Muscle of arm (tissue), 12 donors: Measurements from ENCODE around the gene OSBPL5. TPM values are rescaled to one million over a fixed set of nuclear protein-coding genes. Genes with fewer than 3 reads are reported as not detected.
"Not testable (repeated sequence)": the region's sequence is repeated elsewhere in the genome, so short reads cannot be mapped to it uniquely, and the experiment has no call there.

Source experiments
- DNase-seq: peaks from one replicate; pipeline ENCODE4 v3.0.0-alpha.2; 2013
- polyA plus RNA-seq, 12 donors: library from polyadenylated mRNA; unstranded; fragments of 120-200 nt; gene quantifications; one replicate each; pipeline ENCODE4 v1.2.1, GENCODE V29; 2013; ENCODE audit not compliant: insufficient read length in 12 of 12

The OSBPL5 gene
- polyA plus RNA-seq, 12 donors = 9.7 to 46.6 (median 13.4) TPM; not detected in 1

DNA sequence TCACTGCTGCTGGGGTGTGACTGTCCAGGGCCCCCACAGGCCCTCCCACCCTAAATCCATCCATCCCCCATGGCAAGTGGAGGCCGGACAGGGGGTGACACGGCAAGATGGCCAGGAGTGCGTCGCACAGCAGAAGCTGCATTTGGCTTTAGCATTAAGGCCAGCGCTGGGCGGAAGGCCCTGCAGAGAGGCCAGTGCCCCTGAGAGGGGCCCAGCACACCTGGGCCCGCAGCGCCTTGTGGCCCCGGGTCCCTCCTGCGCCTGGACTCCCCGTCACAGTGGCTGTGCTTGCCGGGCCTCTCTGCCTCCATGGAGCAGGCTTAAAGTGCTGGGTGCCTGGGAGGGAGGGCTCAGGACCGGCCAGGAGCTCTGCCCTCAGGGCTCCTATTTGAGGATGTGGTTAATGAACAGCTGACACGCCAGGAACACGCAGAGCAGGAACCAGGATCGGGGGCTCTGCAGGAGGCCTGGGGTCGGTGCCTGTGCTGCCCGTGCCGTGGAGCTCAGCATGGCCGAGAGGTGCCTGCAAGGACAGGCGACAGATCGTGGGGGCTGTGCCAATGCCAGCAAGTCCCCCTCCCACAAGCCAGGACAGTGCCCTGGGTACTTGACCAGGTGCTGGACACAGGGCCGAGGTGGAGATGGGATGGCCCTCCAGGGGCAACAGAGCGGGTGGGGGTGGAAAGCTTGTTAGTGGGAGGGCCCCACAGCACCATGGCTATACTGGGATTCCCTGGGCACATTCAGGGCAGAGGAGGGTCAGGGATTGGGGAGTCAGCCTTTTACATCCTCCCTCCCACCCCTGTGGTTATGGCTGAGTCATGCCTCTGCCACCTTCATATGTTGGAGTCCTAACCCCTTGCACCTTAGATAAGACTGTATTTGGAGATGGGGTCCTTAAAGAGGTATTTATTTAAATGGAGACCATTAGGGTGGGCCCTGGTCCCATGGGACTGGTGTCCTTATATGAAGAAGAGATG lies 77.0 kb downstream of the OSBPL5 start:
- no peak for DNase-seq

DNA sequence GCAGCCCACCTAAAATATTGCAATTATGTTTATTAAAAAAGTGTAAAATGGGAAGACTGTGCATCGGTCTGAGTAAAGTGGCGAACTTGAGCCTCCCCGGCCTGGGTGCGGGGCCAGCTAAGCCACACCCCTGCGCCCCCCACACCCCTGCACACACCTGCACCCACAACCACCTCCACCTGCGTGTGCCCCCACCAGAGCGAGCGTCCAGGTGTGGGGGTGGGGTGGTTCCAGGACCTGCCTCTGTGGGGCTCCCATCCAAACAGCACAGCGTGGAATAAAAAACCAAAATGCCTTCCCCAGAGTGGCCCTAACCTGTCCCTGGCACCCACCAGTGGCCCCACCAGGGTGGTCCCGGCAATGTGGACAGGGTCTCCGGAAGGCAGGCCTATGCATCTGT lies 77.7 kb downstream of the OSBPL5 start:
- DNase-seq = no peak

DNA sequence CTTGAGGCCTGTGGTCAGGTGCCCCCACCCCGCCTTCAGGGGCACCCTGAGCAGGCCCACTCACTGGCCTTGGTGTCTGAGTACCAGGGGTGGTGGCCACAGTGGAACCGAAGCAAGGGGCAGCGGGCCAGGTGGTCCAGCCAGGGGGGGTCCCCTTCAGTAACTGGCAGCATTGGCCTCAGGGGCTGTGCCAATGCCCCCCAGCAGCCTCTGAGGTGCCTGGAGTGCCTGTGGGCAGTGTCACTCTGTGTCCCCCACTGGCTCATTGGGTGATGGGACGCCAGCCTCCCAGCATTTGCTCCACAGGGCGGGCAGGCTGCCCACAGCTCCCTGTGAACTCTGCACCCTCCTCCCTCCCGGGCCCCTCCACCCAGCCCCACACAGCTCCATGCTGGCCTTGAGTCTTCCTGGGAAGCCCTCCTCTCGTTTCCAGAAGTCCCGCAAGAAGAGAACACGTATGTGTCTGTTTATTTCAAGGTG lies 78.4 kb downstream of the OSBPL5 start:
- DNase-seq = no peak

DNA sequence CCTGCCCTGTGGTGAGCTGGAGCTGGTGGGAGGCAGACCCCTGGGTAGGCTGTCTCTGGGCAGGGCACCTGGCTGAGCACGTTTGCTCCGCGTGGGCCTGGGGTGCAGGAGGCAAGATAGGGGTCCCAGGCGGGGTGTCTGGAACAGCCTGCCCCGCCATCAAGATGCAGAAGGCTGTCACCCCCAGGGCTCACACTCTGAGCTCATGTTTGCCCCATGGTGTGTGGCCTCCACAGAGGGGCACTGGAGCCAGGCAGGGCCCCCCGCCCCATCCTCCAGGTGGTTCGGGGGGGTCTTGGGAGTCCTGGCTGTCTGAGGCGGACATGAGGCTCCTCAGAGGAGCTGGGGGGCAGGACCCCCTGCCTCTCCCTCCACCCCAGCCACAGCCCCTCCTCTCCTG lies 79.0 kb downstream of the OSBPL5 start:
- DNase-seq = no peak

DNA sequence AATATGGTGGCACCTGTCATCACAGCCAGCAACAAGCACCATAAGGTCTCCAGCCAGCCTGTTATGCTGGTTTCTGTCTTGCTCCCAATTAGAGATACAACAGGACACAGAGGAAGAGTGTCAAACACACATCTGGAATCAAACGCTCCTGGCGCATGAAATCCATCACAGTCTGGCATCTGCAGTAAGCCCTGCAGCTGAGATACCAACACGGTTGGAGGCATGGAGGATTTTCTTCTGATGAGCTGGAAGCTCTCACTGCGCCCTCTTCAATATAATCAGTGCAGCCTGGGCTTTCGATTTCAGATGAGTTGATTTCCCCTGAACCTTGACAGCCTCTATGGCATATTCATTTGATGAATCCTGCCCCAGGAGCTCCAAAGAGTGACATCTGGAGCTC lies 80.1 kb downstream of the OSBPL5 start:
- no peak for DNase-seq

DNA sequence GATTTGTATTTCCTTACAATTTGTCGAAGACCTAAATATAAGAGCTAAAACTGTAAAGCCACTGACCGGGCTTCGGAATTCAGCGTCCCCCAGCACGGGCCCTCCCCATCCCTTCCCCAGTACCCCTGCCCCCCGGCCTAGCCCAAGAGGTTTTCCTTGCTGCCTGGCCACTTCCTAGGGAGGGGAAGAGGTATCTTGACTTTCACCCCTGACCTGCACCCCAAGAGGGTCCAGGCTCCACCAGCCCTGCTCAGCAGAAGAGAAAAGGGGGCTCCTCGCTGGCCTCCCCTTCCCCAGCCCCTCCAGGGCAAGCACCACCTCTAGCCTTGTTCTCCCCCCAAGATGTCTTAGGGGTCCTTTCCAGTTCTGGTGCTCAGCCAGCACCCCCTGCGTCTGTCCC lies 81.8 kb downstream of the OSBPL5 start:
- no peak for DNase-seq

DNA sequence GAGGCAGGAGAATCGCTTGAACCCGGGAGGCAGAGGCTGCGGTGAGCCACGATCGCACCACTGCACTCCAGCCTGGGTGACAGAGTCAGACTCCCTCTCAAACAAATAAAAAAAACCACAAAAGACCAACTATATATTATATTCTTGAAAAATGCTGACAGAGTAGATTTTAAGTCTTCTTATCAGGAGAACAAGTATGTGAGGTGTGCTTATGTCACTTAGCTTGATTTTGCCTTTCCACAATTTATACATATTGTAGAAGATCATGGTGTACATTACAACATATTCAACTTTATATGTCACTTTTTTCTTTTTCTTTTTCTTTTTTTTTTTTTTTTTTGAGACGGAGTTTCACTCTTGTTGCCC lies 83.7 kb downstream of the OSBPL5 start:
- no peak for DNase-seq

DNA sequence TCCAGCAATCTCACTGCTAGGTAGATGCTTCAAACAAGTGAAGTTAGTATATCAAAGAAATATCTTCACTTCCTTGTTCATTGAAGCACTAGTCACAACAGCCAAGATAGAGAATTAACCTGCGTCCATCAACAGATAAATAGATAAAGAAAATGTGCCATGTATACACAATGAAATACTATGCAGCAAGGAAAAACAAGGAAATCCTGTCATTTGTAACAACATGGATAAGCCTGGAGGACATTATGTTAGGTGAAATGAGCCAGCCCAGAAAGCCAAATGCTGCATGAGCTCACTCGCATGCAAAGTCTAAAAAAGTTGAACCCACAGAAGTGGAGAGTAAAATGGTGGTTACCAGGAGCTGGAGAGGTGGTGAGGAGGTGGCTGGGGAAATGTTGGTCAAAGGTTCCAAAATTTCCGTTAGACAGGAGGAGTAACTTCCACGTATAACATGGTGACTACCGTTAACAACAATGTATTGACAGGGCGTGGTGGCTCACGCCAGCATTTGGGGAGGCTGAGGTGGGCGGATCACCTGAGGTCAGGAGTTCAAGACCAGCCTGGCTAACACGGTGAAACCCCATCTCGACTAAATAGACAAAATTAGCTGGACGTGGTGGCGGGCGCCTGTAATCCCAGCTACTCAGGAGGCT lies 84.3 kb downstream of the OSBPL5 start:
- DNase-seq = no peak

DNA sequence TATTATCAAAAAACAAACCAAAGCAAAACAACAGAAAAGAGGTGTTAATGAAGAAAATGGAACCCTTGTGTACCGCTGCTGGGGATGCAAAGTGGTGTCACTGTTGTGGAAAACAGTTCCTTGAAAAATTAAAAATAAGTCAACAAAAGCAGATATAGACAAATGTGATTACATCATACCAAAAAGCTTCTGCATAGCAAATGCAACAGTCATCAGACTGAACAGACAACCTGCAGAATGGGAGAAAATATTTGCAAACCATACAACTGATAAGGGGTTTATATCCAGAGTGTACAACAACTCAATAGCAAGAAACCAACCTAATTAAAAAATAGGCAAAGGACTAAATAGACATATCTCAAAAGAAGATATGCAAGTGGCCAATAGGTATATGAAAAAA lies 85.0 kb downstream of the OSBPL5 start:
- DNase-seq = no peak

DNA sequence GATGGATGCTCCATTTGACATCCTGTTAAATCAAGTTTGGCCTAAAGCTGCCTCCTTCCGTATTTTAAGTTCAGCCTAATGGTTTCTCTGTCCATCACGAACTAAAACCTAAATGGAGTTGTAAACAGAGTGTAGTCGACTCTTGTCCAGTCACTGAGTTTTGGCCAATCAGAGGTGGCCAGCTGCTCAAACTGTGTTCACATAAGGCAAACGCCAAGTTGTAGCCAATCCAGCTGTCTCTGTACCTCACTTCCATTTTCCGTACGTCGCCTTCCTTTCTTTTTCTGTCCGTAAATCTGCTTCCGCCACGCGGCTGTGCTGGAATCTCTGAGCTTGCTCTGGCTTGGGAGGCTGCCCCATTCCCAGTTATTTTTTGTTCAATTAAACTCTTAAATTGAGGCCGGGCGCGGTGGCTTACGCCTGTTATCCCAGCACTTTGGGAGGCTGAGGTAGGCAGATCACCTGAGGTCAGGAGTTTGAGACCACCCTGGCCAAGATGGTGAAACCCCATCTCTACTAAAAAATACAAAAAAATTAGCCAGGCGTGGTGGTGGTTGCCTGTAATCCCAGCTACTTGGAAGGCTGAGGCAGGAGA lies 87.2 kb downstream of the OSBPL5 start:
- no peak for DNase-seq

DNA sequence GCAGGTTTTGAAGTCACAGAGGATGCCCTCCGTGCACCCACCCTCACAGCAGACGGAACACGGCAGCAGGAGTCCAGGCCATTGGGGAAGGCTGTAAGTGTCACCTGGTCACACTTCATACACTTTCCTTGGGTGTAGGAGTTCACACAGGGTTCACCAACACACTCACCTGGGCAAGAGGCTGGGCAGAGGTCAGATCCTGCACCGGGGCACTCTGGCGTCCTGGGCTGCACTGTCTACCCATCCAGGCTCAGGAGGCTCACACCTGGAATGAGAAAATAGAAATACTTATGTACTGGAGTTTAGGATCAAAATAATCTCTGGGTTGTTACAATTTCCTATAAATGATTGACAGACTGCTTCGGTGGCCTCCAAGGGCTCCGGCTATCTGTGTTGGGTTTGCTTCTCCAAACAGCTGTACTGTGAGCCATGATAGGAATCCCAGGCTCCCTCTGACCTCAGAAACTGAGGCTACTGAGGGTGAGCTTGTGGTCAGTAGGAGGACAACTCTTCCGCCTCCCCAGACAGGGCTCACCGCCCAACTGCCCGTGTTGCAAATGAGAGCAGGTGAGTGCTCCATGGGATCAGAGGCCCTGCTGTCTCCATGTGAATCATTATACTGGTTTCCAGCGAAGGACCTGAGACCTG lies 87.8 kb downstream of the OSBPL5 start:
- no peak for DNase-seq

DNA sequence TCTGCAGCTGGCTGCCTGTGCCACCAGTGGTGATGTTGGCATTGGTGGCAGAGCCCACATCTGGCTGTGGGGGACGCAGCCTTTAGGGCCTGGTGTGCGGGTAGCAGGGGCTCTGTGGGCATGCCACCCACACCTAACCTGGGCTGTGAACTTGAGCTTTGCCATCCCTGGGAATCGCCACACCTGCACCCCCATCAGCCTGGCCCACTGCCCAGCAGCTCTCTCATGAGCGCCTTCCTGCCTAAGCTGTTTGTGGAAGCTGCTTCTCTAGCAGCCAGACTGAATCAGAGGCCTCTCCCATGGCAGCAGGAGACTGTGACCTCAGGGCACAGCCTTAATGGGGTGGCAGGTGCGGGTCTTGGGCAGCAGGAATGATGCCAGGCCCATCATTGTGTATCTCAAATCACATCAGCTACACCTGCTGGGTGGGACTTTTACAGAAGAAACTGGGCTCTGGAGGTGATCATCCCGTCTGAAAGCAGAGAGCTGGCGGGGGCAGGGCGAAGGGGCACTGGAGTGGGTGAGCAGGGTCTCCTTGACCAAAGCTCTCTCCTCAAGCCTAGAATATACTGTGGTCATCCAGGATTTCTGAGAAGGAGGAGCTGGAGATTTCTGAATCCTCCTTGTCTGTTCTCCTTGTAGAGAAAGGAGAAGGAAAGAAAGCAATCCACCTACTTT lies 90.1 kb downstream of the OSBPL5 start:
- DNase-seq = no peak

DNA sequence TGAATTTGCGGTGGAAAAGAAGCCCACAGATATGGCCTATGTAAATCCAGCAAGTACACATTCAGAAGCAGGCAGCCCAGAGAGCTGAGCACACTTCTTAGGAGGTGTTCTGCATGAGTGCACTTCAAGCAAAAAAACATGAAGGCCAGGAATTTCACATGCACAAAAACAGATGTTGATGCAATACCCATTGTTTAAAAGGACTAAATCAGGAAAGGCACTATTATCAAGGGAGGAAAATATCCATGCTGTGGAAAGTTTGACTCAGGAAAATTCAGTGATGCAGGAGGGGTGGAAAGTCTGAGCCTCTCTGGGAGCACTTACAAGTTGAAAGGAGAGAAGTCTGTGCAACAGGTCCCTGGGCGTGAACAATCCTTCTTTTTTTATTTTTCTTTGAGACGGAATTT lies 92.1 kb downstream of the OSBPL5 start:
- DNase-seq = peak; percentile 84

DNA sequence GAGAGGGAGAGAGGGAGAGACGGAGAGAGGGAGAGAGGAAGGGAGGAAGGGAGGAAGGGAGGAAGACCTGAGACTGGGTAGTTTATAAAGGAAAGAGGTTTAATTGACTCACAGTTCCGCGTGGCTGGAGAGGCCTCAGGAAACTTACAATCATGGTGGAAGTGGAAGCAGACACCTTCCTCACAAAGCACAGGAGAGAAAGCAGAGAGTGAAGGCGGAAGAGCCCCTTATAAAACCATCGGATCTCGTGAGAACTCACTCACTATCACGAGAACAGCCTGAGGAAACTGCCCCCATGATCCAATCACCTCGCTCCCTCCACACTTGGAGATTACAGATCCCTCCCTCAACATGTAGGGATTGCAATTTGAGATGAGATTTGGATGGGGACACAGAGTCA lies 95.7 kb downstream of the OSBPL5 start:
- DNase-seq = no peak

DNA sequence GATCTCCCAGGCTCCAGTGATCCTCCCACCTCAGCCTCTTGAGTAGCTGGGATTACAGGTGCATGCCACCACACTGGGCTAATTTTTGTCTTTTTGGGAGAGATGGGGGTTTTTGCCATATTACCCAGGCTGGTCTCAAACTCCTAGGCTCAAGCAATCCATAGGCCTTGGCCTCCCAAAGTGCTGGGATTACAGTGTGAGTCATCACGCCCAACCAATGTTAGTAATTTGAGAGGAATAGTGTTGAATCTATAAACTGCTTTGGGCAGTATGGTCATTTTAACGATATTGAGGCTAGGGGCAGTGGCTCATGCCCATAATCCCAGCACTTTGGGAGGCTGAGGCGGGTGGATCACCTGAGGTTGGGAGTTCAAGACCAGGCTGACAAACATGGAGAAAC lies 98.8 kb downstream of the OSBPL5 start:
- not testable (repeated sequence) for DNase-seq

DNA sequence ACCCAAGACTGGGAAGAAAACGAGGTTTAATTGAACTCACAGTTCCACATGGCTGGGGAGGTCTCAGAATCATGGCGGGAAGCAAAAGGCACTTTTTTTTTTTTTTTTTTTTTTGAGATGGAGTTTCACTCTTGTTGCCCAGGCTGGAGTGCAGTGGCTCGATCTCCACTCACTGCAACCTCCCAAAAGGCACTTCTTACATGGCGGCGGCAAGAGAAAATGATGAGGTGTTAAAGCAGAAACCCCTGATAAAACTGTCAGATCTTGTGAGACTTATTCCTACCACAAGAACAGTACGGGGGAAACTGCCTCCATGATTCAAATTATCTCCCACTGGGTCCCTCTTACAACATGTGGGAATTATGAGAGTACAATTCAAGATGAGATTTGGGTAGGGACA lies 100.4 kb downstream of the OSBPL5 start:
- DNase-seq = not testable (repeated sequence)

DNA sequence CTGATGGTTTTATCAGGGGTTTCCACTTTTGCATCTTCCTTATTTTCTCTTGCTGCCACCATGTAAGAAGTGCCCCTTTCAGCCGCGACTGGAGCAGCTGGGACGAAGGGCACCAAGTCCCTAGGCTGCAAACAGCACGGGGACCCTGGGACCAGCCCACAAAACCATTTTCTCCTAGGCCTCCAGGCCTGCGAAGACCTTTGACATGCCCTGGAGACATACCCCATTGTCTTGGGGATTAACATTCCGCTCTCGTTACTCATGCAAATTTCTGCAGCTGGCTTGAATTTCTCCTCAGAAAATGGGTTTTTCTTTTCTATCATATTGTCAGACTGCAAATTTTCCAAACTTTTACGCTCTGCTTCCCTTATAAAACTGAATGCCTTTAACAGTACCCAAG lies 101.2 kb downstream of the OSBPL5 start:
- not testable (repeated sequence) for DNase-seq

DNA sequence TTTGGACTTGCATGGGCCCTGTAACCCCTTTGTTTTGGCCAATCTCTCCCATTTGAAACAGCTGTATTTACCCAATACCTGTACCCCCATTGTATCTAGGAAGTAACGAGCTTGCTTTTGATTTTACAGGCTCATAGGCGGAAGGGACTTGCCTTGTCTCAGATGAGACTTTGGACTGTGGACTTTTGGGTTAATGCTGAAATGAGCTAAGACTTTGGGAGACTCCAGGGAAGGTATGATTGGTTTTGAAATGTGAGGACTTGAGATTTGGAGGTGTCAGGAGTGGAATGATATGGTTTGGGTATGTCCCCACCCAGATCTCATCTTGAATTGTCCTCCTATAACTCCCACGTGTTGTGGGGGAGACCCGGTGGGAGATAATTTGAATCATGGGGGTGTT lies 101.7 kb downstream of the OSBPL5 start:
- DNase-seq = not testable (repeated sequence)

DNA sequence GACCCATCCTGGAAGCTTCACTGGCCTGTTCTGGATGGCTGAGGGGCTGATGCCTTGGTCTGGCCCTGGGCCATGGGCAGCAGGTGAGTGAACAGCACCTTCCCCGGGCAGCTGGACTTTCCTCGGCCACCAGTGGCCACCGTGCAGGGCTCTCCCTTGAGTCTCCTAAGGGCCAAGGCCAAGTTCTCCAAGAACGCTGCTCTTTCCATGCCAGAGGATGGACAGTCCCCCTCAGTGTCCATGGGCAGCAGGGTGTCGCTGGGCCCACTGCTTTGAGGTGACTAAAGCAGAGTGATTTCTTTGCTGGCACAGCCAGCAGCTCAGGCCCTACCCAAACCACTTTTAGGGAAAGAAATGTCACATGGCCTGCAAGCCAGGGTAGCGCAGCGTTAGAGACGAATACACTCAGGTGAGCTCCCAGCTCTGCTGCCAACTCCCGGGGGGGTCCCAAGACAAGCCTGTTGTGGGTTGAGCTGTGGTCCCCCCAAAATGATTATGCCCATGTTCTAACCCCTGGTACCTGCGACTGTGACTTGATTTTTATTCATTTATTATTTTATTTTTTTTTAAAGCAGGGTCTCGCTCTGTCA lies 104.6 kb downstream of the OSBPL5 start:
- DNase-seq = no peak

DNA sequence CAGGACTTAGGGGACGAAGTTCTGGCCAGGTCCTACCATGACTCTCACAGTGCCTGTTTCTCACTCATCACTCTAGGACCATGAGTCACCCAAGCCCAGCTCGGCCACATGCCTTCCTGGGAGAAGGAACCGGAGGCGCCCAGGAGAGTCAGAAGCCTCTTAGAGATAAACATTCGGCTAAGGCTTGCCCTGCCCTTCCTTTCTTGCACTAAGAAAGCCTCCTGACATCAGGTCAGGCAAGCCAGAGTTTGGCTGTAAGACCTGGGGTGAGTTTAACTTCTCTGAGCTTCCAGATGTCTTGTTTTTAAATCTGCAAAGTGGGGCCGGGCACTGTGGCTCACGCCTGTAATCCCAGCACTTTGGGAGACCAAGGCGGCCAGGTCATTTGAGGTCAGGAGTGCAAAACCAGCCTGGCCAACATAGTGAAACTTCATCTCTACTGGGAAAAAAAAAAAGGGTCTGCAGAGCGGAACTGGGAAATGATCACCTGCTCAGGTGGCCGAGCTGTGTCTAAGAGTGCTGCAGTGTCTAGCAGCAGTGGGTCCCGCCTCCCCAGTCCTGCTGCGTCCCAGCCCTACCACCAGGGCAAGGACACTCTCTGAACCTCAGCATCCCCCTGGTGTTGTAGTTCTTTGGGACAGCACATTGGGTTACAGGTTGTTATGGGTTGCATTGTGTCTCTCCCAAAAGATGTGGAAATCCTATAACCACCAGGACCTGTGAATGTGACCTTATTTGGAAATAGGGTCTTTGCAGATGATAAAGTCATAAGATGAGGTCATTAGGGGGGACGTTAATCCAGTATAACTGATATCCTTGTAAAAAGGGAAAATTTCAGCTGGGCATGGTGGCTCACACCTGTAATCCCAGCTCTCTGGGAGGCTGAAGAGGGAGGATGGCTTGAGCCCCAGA lies 106.1 kb downstream of the OSBPL5 start:
- no peak for DNase-seq
